ENCODE results near the gene TDRD1. TPM values are rescaled to one million over a fixed set of nuclear protein-coding genes. Genes with fewer than 3 reads are reported as not detected.

Gene TDRD1
- total and polyA plus RNA-seq, 10 of the 15 experiments (the other 5 are each of a cell fraction or from before 2014, with no cell fraction given): 0.03 to 0.04 TPM; not detected in 8

- in situ Hi-C loops (cut with MboI) (loop anchor here (25.0 kb wide), 1 partner anchor 105 kb away; no protein-coding TSS in a partner anchor), intact Hi-C loops (cut with micrococcal nuclease; ENCODE audit: unreplicated experiment) (no loop called here)
- no peaks in the 10 kb centered on the region for H4K20me1 ChIP-seq (ENCODE audit: control insufficient read depth, insufficient read depth)
- no peak overlapping the region for H3K4me2 ChIP-seq (ENCODE audit: control insufficient read depth, insufficient read depth)
- TF ChIP-seq, protein P1, sequence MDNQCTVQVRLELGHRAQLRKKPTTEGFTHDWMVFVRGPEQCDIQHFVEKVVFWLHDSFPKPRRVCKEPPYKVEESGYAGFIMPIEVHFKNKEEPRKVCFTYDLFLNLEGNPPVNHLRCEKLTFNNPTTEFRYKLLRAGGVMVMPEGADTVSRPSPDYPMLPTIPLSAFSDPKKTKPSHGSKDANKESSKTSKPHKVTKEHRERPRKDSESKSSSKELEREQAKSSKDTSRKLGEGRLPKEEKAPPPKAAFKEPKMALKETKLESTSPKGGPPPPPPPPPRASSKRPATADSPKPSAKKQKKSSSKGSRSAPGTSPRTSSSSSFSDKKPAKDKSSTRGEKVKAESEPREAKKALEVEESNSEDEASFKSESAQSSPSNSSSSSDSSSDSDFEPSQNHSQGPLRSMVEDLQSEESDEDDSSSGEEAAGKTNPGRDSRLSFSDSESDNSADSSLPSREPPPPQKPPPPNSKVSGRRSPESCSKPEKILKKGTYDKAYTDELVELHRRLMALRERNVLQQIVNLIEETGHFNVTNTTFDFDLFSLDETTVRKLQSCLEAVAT (IDR thresholded peaks at IDR 0.05): no peak
- TF ChIP-seq ZNF274 (IDR thresholded peaks at IDR 0.05; ENCODE audit: insufficient read depth, insufficient read length) (no peak), SMAD1 (IDR thresholded peaks at IDR 0.05; ENCODE audit: low read depth, partially characterized antibody) (no peak), FOS (IDR thresholded peaks at IDR 0.05; ENCODE audit: borderline replicate concordance, extremely low read depth, insufficient read length) (no peak), ZBED1 (IDR thresholded peaks at IDR 0.05; ENCODE audit: borderline replicate concordance) (no peak), E2F8 (IDR thresholded peaks at IDR 0.05; ENCODE audit: low read depth, partially characterized antibody) (no peak), EGR1 (IDR thresholded peaks at IDR 0.05; ENCODE audit: borderline replicate concordance in 1 of 2, low read depth in 2 of 2, low read length in 2 of 2) (no peak), ZNF384 (IDR thresholded peaks at IDR 0.05; ENCODE audit: borderline replicate concordance, low read depth, low read length) (no peak), MTA3 (IDR thresholded peaks at IDR 0.05; ENCODE audit: borderline replicate concordance, low read length) (no peak), POU2F2 (IDR thresholded peaks at IDR 0.05; ENCODE audit: borderline replicate concordance, low read depth, low read length) (no peak), ELK1 (IDR thresholded peaks at IDR 0.05; ENCODE audit: low read depth, low read length) (no peak), ASH2L (IDR thresholded peaks at IDR 0.05; ENCODE audit: borderline replicate concordance, low read depth) (no peak), CEBPB (IDR thresholded peaks at IDR 0.05; ENCODE audit: borderline replicate concordance in 1 of 2, low read depth in 2 of 2, low read length in 2 of 2) (no peak)
- TF ChIP-seq, protein P2, sequence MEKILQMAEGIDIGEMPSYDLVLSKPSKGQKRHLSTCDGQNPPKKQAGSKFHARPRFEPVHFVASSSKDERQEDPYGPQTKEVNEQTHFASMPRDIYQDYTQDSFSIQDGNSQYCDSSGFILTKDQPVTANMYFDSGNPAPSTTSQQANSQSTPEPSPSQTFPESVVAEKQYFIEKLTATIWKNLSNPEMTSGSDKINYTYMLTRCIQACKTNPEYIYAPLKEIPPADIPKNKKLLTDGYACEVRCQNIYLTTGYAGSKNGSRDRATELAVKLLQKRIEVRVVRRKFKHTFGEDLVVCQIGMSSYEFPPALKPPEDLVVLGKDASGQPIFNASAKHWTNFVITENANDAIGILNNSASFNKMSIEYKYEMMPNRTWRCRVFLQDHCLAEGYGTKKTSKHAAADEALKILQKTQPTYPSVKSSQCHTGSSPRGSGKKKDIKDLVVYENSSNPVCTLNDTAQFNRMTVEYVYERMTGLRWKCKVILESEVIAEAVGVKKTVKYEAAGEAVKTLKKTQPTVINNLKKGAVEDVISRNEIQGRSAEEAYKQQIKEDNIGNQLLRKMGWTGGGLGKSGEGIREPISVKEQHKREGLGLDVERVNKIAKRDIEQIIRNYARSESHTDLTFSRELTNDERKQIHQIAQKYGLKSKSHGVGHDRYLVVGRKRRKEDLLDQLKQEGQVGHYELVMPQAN (conservative IDR thresholded peaks at IDR 0.05): no peak
- H3K4me3 ChIP-seq: no peak overlapping the region
- no peak overlapping the region for H3K27ac ChIP-seq (ENCODE audit: control insufficient read depth, insufficient read depth)
- ChIA-PET RAD21 (ENCODE audit: unreplicated experiment) (no interaction called here), SMC1A (ENCODE audit: uncharacterized antibody, unreplicated experiment) (no interaction called here), POLR2A (no interaction called here), CTCF (interaction anchor here (1.8 kb wide), 1 partner anchor 15 kb away, joined by 4 read pairs; no protein-coding TSS in a partner anchor)
- 4% methylated on average over 1 of the region's 1 CpG for WGBS (ENCODE audit: insufficient coverage, insufficient replicate concordance, low lambda C conversion rate, missing lambda C conversion rate)
- H3K36me3 ChIP-seq (ENCODE audit: control insufficient read depth in 2 of 2, insufficient read depth in 2 of 2, low read length in 1 of 2): no peaks in the 10 kb centered on the region
- no peaks in the 10 kb centered on the region for H3K9me3 ChIP-seq (replicated peaks; ENCODE audit: control insufficient read depth, insufficient read depth, low read length)
- no TSS peak for BruUV-seq (replicated peaks)
- H3K9ac ChIP-seq (ENCODE audit: control insufficient read depth, insufficient read depth, low read length): no peak overlapping the region
- DNase-seq (ENCODE audit: low read depth, low spot score): no peak
- H2AFZ ChIP-seq (ENCODE audit: control insufficient read depth, low read depth, low read length): no peak overlapping the region
- H3K79me2 ChIP-seq (ENCODE audit: control insufficient read depth, insufficient read depth, low read length): no peaks in the 10 kb centered on the region
- H3K4me1 ChIP-seq (ENCODE audit: control insufficient read depth, insufficient read depth, low read length): no peaks in the 10 kb centered on the region; the same call in 1 of the 2 replicates
- ATAC-seq: no peak
- H3K27me3 ChIP-seq (replicated peaks in 1 of 2; ENCODE audit: control insufficient read depth in 2 of 2, insufficient read depth in 2 of 2, low read length in 1 of 2): peaks cover 0 to 5% of the 10 kb centered on the region in 2 experiments; a peak in 3 of 4 replicates
- no peak for FAIRE-seq
These were observed 28.2 kb downstream of the TDRD1 start for GRCh38 chr10:114207349-114207748.
